ENCODE measurements around the gene ERGIC1.

ERGIC1 gene

DNA sequence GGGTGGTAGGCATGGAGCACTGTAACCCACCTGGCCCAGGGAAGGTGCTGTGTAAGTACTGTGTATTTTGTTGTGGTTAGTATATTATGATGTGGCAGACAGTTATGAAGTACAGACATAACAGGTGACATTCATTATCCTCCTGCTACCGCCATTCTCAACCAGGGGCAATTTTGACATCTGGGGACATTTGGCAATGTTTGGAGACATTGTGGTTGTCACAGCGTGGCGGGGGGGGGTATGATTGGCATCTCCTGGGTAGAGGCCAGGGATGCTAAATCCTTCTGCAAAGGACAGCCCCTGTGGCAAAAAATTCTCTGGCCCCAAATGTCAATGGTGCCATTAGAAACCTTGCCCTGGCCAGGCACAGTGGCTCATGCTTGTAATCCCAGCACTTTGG, 115.4 kb downstream of the ERGIC1 start:
- in situ Hi-C loops (cut with MboI; ENCODE audit: low pct_unique_long_range_greater_than_20kb, low sequenced_read_pairs): loop anchor here (25.0 kb wide), 1 partner anchor 462 kb away; no protein-coding TSS in a partner anchor
- DNase-seq: no peak

DNA sequence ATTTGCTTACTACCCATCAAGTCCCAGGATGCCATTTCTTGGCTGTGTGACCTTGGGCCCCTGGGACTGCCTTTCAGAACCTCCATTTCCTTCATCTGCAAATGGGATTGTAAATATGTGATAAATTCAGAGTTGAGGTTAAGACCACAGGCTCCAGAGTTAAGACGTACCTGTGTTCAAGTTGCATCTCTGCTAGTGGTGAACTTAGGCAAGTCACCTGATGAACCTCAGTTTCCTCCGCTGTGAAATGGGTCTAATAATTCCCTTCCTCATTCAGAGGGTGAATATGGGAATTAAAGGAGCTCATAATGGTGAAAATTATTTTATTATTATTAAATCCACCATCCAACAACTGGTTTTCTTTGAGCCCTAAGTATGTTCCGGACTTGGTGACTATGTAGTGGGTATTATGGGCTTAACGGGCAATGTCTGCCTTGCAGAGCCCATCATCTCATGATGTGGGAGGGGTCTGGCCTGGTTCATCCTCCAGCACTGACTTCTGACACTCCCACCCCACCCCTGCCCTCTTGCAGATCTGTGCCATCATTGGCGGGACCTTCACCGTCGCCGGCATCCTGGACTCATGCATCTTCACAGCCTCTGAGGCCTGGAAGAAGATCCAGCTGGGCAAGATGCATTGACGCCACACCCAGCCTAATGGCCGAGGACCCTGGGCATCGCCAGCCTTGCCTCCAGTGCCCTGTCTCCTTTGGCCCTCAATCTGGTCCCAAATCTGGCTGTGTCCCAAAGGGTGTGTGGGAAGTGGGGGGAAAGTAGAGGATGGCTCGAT, 116.3 kb downstream of the ERGIC1 start:
- in situ Hi-C loops (cut with MboI; ENCODE audit: low pct_unique_long_range_greater_than_20kb, low sequenced_read_pairs): no loop called here
- no peak for DNase-seq

DNA sequence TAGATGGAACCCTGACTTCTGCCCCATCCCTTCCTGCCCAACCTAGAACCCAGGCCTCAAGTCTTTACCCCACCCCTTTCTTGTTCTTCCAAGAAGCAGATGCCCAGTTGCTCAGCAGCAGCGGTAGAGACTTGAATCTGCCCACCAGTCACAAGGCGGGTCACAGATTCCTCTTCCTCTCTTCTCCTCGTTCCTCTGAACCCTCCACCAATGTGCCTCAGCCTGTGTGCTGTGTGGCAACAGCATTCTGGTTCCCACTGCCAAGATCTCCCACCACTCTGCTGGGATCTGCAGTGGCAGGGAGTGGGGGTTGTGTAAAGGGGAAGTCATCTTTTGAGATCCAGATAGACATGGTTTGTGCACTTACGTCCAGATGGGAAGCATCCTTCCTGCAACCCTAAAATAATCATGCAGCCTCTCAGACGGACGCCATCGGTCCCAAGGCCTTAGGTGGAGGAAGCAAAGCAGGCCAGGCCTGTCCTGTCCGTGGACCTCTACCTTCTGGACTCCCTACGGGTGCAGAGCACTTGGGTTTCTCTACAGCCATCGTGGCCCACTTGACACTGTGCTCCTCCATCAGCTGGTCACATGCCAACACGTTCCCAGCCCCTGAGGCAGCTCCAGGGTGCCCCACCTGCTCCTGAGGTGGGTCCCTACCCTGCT, 117.5 kb downstream of the ERGIC1 start:
- DNase-seq: no peak
- in situ Hi-C loops (cut with MboI; ENCODE audit: low pct_unique_long_range_greater_than_20kb, low sequenced_read_pairs): no loop called here

DNA sequence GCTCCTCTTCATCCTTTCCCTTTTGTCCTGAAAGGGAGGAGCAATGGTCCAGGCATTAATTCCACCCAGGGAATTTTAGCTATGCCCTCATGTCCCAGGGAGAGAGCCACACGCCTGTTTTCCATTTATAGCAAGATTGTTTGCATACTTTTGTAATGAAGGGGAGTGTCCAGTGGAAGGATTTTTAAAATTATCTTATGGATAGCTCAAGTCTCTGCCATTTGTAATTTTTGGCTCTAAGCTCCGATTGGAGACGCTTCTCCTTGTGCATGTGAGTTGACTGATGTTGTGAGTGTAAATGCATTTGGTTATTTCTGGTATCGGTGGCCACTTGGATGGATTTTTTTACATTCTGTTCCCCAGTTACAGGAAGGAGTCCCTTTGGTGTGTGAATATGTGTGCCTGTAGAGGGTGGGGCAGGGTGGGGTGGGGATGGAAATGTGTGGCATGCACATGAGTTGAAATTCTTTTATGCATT, 118.0 kb downstream of the ERGIC1 start:
- in situ Hi-C loops (cut with MboI; ENCODE audit: low pct_unique_long_range_greater_than_20kb, low sequenced_read_pairs): no loop called here
- no peak for DNase-seq

DNA sequence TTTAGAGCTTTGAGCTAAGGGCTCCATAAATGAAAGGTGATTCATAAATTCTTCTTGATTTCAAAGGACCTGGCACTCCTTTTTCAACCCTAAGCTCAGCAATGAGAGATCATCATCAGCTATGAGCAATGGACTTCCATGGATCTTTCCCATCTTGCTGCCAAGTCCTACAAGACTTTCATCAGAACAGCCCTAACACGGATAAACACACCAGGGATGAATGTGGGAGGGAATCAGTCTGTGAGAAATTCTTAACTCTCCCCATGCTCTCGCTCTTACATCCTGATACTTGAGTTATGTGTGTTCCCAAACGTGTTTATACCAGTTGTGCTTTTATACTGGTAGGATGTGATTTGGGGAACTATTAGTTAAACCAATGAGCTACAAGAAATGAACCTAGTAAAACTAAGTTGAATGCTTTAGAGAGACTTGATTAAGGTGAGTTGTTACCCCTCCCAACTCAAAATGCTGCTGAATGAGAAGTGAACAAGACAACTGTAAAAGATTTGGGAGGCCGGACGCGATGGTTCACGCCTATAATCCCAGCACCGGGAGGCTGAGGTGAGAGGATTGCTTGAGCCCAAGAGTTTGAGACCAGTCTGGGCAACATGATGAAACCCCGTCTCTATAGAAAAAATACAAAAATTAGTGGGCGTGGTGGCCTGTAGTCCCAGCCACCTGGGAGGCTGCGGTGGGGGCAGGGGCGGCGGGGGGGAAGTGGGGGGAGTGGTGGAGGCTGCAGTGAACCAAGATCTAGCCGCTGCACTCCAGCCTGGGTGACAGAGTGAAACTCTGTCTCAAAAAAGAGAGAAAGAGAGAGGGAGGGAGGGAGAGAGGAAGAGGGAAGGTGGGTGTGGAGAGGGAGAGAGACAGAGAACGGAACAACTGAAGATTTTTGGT, 120.0 kb downstream of the ERGIC1 start:
- in situ Hi-C loops (cut with MboI; ENCODE audit: low pct_unique_long_range_greater_than_20kb, low sequenced_read_pairs): no loop called here
- no peak for DNase-seq

DNA sequence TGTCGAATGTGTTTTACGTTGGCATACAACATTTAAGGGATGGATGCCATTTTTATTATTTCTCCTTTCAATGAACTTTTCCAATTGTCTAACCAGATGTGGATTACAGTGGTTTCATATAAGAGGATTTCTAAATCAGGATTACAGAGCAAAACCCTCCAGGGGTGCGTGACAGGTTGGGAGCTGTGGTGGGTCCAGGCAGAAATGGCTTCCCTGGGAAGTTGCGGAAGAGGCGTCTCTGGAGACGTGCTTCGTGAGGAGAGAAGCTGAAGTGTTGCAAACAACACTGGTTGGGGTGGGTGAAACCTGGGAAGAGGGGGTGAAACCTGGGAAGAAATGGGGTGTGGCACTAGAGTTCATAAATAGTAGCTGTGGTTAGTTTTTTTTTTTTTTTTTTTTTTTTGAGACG, 120.7 kb downstream of the ERGIC1 start:
- in situ Hi-C loops (cut with MboI; ENCODE audit: low pct_unique_long_range_greater_than_20kb, low sequenced_read_pairs): no loop called here
- DNase-seq: no peak

DNA sequence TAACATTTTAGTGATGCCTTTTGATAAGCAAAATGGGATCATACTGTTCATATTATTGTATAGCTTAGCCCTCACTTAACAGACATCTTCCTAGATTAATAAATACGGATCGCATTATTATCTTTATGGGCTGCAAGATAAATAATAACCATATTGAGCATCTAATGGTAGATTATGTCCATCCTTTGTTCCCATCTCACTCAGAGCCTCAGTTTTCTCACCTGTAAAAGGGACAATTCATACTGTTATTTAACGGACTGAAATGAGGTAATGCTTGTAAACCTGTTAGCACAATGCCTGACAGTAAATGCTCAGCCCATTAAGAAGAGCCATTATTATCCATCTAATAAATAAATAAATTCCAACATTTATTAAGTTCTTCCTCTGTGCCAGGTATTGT, 122.2 kb downstream of the ERGIC1 start:
- in situ Hi-C loops (cut with MboI; ENCODE audit: low pct_unique_long_range_greater_than_20kb, low sequenced_read_pairs): no loop called here

DNA sequence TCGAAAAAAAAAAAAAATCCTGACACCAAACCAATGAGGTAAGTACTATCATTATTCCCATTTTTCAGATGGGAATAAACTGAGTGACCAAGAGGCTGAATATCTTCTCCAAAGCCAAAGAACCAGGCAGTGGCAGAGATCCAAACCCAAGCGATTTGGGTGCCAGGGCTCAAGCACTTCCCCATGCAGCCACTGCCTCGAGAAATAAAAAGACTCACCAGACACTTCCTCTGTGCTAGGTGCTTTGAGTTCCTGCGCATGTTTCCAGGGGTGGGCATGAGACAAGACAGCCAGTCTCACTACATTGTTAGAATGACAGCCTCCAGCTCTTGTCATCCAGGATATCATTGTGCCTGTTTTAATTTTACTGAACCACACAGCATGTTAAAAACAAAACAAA, 122.9 kb downstream of the ERGIC1 start:
- DNase-seq: no peak
- in situ Hi-C loops (cut with MboI; ENCODE audit: low pct_unique_long_range_greater_than_20kb, low sequenced_read_pairs): no loop called here

More for the DNA sequence above, 122.2 kb downstream of the ERGIC1 start:
- DNase-seq: no peak

DNA sequence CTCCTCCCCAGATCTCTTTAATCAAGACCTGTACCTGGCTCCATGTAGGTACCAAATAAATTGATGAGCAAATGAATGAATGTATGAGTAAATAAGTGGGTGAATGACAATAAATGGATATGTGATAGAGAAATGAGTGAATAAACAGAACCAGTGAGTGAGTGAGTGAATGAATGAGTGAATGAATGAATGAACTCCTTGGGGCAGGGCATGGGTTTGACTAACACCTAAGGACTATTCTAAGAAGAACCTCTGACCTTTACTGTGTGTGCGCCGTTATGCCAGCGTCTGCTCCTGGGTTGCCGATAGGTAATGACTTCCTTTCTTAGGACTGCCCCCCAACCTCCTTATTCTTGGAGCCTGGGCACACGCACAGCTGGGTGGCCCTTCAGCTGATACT, 123.4 kb downstream of the ERGIC1 start:
- in situ Hi-C loops (cut with MboI; ENCODE audit: low pct_unique_long_range_greater_than_20kb, low sequenced_read_pairs): no loop called here

DNA sequence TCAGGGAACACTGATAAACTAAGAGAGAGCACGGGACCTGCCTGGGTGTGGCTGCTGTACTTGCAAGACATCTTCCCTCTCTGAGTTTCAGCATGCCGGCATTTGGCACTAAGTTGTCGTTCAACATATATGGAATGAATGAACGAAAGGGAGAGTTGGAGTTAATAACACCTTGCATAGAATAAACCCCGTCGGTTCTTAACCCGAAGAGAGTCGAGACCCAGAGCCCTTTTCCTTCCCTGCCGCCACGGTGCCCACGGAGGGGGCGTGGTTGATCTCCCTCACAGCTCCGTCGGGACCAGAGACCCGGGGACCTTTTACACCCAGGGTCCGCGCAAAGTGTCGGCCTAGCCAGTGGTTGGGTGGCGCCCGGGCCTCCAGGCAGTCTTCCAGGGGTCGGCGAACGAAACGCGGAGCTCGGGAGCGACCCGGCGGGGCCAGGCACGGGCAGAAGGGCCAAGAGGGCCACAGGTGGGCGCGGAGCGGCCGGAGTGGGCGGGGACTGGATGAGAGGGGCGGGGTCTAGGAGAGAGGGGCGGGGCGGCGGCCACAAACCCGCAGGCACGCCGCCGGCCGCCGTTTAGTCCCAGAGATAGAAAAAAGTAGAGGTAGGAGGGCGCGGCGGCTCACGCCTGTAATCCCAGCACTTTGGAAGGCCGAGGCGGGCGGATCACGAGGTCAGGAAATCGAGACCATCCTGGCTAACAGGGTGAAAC, 124.4 kb downstream of the ERGIC1 start:
- peak; percentile 74 for DNase-seq
- in situ Hi-C loops (cut with MboI; ENCODE audit: low pct_unique_long_range_greater_than_20kb, low sequenced_read_pairs): no loop called here

More for the DNA sequence above, 123.4 kb downstream of the ERGIC1 start:
- DNase-seq: no peak

DNA sequence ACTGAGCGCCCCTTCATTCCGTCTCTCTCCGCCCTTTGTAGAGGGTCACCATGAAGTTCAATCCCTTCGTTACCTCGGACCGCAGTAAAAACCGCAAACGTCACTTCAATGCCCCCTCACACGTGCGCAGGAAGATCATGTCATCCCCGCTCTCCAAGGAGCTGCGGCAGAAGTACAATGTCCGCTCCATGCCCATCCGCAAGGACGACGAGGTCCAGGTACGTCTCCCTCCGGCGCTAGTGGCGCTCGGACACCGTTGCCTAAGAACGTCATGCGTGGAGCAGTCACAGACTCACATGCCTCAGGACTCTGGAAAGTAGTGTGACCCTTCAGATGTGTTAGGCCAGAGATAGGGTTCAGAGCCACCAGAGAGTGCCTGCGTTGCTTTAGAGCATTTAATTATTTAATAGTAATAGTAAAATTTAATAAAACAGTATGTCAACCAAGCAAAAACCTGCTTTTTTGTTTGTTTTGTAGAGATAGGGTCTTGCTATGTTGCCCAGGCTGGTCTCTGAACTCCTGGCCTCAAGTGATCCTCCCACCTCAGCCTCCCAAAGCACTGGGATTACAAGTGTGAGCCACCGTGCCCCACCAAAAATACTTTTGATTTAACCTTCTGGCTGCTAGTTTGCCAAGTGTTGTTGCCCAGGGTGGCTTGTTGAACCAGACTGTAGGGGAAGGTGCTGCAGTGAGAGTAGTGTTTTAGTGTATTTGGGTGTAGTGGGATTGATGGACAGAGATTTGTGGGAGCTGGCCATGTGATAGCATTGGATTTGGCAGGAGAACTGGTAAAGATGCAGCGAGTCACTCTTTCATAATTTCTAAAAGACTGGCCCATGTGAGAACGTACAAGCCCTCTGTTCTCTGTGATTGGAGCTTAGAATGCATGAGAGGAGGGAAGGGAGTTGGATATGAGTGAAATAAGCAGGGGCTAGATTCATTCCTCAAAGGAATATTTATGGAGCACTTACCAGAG, 126.1 kb downstream of the ERGIC1 start:
- in situ Hi-C loops (cut with MboI; ENCODE audit: low pct_unique_long_range_greater_than_20kb, low sequenced_read_pairs): no loop called here
- no peak for DNase-seq

DNA sequence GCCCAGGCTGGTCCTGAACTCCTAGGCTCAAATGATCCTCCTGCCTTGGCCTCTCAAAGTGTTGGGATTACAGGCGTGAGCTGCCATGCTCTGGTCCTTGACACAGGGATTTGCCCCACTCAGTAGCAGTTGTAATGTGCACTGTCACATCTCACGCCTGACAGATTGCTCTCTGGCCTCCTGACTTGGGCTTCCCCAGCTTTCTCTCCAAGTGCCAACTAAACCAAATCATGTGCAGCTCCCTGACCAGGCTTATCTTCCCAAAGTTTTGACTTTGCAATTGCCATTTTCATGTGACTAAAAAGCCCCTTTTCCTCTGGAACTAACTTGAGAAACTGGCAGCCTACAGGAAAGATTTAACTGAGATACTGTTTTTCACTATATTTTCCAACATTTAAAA, 135.9 kb downstream of the ERGIC1 start:
- no peak for DNase-seq
- in situ Hi-C loops (cut with MboI; ENCODE audit: low pct_unique_long_range_greater_than_20kb, low sequenced_read_pairs): no loop called here

DNA sequence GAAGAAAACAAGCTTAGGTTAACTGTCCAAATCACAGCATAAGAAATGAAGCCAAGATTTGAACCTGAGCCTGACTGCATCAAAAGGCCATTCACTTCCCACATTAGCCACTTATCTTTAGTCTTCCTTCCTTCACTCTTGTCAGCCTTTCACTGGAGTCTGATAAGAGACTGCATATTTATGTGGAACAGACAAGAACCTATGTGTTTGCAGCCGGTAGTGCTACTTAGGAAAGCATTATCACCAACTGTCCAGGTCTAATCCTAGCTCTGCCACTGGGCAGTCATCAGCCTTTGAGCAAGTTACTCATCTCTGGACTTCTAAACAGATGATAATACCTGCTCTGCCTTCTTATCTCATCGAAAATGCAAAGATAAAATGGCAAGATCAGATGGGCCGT, 137.4 kb downstream of the ERGIC1 start:
- in situ Hi-C loops (cut with MboI; ENCODE audit: low pct_unique_long_range_greater_than_20kb, low sequenced_read_pairs): no loop called here
- DNase-seq: no peak

DNA sequence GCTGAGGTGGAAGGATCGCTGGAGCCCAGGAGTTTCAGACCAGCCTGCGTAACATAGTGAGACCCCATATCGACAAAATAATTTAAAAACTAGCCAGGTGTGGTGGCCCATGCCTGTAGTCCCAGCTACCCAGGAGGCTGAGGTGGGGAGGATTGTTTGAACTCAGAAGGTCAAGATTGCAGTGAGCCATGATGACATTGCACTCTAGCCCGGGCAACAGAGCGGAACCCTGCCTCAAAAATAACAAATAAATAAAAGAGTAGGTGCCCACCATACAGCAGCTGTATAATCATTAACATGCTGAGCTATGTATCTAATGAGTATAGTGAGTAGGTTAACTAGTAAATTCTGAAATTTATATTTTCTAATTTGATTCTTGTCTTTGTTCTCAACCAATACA, 138.5 kb downstream of the ERGIC1 start:
- no peak for DNase-seq
- in situ Hi-C loops (cut with MboI; ENCODE audit: low pct_unique_long_range_greater_than_20kb, low sequenced_read_pairs): no loop called here

DNA sequence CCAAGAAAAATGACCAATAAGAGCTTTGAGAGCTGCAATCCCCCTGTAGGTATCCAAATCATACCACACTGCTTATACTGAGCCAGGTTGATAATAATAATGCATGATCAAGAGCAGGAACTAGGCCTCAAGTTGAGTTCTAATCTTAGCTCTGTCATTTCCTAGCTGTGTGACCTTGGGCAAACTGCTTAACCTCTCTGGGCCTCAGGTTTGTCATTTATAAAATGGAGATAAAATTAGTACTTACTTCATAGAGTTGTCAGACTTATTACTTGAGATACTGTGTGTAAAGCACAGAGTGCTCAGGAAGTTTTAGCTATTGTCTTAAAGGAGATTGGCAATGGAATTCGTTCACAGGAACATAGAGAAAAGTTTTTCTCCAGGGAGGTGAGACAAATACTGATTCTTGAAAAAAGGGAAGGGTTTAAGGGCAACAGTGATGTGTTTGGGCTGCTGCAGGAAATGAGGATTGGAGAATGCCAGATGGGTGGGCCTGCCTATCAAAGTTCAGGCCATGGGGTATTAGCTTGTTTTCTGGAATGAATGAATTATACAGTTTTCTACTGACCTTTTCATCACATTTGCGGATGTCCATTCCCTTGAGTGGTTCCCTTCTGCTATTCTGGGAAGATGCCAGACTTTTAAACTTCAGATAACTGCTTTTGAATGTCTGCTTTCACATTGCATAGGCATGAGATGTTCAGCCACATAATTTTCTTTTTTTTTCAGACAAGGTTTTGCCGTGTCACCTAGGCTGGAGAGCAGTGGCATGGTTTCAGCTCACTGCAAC, 139.3 kb downstream of the ERGIC1 start:
- no peak for DNase-seq

DNA sequence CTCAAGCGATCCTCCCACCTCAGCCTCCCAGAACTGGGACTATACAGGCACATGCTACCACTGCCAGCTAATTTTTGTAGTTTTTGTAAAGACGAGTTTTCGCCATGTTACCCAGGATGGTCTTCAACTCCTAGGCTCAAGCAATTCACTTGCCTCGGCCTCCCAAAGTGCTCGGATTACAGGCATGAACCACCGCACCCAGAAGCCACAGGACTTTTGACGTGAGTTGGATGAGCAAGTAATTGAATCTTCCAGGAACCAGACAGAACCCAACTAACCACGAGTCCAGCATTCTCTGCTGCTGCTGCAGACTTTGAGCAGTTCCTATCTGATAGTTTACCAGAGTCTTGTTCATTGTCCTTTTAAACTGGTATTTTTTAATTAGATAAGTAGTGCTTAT, 139.9 kb downstream of the ERGIC1 start:
- in situ Hi-C loops (cut with MboI; ENCODE audit: low pct_unique_long_range_greater_than_20kb, low sequenced_read_pairs): no loop called here
- no peak for DNase-seq

More for the DNA sequence above, 139.3 kb downstream of the ERGIC1 start:
- in situ Hi-C loops (cut with MboI; ENCODE audit: low pct_unique_long_range_greater_than_20kb, low sequenced_read_pairs): no loop called here

DNA sequence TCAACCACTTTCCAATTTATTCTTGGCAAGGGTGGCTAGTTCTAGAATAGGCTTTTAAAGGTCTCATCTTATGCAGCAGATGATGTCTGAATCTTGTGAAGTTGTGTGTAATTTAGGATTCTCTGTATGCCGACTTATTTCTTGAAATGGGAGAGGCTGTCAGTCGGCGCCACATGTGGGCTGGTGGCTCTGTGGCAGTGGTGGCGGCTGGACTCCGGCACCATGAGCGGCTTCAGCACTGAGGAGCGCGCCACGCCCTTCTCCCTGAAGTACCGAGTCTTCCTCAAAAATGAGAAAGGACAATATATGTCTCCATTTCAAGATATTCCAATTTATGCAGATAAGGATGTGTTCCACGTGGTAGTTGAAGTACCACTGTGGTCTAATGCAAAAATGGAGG, 141.2 kb downstream of the ERGIC1 start:
- DNase-seq: no peak
- in situ Hi-C loops (cut with MboI; ENCODE audit: low pct_unique_long_range_greater_than_20kb, low sequenced_read_pairs): no loop called here
